ENCODE measurements around the gene STAC3. TPM values are rescaled to one million over a fixed set of nuclear protein-coding genes. Genes with fewer than 3 reads are reported as not detected.

STAC3 gene
- total and polyA plus RNA-seq, 9 of the 15 experiments (the other 6 are each of a cell fraction or from before 2014, with no cell fraction given): 0.45 to 6.4 (median 3.3) TPM

DNA sequence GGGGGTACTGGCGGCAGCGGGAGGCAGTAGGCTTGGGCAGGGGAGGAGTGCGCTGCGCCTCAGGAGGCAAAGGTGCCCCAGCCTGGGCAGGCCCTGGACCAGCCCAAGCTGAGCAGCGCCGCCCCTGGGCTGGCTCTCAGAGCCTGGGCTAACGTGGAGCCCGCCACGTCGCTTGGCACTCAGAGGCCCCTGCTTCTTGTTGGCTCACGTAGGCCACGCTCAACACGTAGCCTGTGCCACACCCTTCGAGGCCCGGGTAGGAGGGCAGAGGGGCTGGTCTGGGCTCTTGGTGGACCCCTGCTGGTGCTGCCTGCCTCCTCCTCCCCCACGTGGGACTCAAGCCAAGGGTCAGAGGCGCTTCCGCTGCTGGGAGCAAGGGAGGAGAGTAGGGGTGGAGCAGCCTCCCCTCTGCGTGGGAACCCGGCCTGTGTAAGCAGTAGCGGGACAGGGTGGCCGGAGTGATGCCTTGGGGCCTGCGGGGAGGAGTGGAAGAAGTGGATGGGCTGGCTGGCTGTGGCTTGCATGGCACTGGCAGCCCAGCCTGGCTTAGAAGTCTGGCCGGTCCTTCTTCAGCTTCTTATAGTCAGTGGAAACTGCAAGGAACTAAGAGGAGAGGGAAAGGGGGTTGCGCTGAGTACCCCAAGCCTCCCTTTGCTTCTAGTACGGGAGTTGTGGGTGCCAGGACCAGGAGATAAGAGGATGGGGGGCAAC is 15.8 kb downstream of the STAC3 start (continued):
- TF ChIP-seq, protein P1, sequence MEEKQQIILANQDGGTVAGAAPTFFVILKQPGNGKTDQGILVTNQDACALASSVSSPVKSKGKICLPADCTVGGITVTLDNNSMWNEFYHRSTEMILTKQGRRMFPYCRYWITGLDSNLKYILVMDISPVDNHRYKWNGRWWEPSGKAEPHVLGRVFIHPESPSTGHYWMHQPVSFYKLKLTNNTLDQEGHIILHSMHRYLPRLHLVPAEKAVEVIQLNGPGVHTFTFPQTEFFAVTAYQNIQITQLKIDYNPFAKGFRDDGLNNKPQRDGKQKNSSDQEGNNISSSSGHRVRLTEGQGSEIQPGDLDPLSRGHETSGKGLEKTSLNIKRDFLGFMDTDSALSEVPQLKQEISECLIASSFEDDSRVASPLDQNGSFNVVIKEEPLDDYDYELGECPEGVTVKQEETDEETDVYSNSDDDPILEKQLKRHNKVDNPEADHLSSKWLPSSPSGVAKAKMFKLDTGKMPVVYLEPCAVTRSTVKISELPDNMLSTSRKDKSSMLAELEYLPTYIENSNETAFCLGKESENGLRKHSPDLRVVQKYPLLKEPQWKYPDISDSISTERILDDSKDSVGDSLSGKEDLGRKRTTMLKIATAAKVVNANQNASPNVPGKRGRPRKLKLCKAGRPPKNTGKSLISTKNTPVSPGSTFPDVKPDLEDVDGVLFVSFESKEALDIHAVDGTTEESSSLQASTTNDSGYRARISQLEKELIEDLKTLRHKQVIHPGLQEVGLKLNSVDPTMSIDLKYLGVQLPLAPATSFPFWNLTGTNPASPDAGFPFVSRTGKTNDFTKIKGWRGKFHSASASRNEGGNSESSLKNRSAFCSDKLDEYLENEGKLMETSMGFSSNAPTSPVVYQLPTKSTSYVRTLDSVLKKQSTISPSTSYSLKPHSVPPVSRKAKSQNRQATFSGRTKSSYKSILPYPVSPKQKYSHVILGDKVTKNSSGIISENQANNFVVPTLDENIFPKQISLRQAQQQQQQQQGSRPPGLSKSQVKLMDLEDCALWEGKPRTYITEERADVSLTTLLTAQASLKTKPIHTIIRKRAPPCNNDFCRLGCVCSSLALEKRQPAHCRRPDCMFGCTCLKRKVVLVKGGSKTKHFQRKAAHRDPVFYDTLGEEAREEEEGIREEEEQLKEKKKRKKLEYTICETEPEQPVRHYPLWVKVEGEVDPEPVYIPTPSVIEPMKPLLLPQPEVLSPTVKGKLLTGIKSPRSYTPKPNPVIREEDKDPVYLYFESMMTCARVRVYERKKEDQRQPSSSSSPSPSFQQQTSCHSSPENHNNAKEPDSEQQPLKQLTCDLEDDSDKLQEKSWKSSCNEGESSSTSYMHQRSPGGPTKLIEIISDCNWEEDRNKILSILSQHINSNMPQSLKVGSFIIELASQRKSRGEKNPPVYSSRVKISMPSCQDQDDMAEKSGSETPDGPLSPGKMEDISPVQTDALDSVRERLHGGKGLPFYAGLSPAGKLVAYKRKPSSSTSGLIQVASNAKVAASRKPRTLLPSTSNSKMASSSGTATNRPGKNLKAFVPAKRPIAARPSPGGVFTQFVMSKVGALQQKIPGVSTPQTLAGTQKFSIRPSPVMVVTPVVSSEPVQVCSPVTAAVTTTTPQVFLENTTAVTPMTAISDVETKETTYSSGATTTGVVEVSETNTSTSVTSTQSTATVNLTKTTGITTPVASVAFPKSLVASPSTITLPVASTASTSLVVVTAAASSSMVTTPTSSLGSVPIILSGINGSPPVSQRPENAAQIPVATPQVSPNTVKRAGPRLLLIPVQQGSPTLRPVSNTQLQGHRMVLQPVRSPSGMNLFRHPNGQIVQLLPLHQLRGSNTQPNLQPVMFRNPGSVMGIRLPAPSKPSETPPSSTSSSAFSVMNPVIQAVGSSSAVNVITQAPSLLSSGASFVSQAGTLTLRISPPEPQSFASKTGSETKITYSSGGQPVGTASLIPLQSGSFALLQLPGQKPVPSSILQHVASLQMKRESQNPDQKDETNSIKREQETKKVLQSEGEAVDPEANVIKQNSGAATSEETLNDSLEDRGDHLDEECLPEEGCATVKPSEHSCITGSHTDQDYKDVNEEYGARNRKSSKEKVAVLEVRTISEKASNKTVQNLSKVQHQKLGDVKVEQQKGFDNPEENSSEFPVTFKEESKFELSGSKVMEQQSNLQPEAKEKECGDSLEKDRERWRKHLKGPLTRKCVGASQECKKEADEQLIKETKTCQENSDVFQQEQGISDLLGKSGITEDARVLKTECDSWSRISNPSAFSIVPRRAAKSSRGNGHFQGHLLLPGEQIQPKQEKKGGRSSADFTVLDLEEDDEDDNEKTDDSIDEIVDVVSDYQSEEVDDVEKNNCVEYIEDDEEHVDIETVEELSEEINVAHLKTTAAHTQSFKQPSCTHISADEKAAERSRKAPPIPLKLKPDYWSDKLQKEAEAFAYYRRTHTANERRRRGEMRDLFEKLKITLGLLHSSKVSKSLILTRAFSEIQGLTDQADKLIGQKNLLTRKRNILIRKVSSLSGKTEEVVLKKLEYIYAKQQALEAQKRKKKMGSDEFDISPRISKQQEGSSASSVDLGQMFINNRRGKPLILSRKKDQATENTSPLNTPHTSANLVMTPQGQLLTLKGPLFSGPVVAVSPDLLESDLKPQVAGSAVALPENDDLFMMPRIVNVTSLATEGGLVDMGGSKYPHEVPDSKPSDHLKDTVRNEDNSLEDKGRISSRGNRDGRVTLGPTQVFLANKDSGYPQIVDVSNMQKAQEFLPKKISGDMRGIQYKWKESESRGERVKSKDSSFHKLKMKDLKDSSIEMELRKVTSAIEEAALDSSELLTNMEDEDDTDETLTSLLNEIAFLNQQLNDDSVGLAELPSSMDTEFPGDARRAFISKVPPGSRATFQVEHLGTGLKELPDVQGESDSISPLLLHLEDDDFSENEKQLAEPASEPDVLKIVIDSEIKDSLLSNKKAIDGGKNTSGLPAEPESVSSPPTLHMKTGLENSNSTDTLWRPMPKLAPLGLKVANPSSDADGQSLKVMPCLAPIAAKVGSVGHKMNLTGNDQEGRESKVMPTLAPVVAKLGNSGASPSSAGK (IDR thresholded peaks at IDR 0.05): no peak
- TF ChIP-seq, protein P2, sequence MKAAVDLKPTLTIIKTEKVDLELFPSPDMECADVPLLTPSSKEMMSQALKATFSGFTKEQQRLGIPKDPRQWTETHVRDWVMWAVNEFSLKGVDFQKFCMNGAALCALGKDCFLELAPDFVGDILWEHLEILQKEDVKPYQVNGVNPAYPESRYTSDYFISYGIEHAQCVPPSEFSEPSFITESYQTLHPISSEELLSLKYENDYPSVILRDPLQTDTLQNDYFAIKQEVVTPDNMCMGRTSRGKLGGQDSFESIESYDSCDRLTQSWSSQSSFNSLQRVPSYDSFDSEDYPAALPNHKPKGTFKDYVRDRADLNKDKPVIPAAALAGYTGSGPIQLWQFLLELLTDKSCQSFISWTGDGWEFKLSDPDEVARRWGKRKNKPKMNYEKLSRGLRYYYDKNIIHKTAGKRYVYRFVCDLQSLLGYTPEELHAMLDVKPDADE (conservative IDR thresholded peaks at IDR 0.05; ENCODE audit: control insufficient read depth, low read depth, low read length): peak; percentile 30; the same call in 1 of the 2 replicates
- TF ChIP-seq ZNF316 (IDR thresholded peaks at IDR 0.05) (no peak), CXXC5 (CRISPR knock-in tag; IDR thresholded peaks at IDR 0.05) (no peak), POLR2H (tag; IDR thresholded peaks at IDR 0.05; ENCODE audit: low read depth) (no peak), ZNF668 (CRISPR knock-in tag; IDR thresholded peaks at IDR 0.05) (no peak), ETS2 (tag; IDR thresholded peaks at IDR 0.05; ENCODE audit: borderline replicate concordance, poor library complexity, severe bottlenecking) (no peak), GTF2A2 (tag; IDR thresholded peaks at IDR 0.05) (no peak), ZNF23 (CRISPR knock-in tag; IDR thresholded peaks at IDR 0.05) (no peak)
- TF ChIP-seq, protein P3, sequence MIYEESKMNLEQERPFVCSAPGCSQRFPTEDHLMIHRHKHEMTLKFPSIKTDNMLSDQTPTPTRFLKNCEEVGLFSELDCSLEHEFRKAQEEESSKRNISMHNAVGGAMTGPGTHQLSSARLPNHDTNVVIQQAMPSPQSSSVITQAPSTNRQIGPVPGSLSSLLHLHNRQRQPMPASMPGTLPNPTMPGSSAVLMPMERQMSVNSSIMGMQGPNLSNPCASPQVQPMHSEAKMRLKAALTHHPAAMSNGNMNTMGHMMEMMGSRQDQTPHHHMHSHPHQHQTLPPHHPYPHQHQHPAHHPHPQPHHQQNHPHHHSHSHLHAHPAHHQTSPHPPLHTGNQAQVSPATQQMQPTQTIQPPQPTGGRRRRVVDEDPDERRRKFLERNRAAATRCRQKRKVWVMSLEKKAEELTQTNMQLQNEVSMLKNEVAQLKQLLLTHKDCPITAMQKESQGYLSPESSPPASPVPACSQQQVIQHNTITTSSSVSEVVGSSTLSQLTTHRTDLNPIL (CRISPR knock-in tag; IDR thresholded peaks at IDR 0.05): no peak
